CD4-positive, alpha-beta T cell treated with Interleukin-12 subunit alpha and Interleukin-12 subunit beta, for 1 hour (primary cell): ENCODE results near the gene STPG2.
"Not testable (repeated sequence)": the region's sequence is repeated elsewhere in the genome, so short reads cannot be mapped to it uniquely, and the experiment has no call there.

Experiments
- DNase-seq: peaks from one replicate; pipeline ENCODE4 v3.0.0-alpha.2; 2020

The STPG2 gene

GRCh38 chr4:97938141-97938540 is 205.1 kb downstream of the STPG2 start:
- DNase-seq, result no peak

DNA sequence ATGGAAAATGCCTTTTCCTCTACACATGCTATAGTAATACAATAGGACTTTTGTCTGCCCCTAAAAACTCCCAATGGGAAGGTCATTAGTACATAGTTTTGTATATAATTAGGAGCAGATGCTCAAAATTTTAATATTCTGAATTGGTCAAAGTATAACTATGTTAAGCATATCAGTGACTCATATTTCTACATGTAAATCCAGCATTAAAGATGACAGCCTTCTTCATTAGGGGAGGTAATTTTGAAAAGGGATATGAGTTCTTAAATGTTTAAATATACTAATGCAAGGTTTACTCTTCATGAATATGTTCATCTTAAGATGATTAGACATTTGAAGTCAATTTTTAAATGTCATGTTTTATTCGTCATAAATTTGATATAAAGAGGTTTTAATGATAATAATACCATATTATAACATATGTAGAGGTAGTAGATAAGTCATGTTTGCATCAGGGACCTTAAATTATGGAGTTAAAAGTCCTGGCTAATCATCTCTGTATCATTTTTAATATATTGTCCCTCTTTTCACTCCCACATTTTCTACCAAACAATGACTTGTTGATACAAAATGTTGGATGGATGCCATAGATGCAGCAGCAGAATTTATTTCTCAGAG is 218.8 kb downstream of the STPG2 start:
- no peak for DNase-seq

- no peak for DNase-seq
Measured at GRCh38 chr4:97923096-97923495, 220.2 kb downstream of the STPG2 start.

GRCh38 chr4:97917115-97917514 is 226.2 kb downstream of the STPG2 start:
- no peak for DNase-seq

DNA sequence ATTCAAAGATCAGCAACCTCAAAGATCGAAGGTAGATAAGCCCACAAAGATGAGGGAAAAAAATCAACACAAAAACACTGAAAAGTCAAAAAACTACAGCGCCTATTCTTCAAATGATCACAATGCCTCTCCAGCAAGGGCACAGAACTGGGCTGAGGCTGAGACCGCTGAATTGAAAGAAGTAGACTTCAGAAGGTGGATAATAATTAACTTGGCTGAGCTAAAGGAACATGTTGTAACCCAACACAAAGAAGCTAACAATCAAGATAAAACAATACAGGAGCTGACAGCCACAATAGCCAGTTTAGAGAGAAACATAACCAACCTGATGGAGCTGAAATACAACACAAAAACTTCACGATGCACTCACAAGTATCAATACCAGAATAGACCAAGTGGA is 231.1 kb downstream of the STPG2 start:
- DNase-seq, result no peak

DNA sequence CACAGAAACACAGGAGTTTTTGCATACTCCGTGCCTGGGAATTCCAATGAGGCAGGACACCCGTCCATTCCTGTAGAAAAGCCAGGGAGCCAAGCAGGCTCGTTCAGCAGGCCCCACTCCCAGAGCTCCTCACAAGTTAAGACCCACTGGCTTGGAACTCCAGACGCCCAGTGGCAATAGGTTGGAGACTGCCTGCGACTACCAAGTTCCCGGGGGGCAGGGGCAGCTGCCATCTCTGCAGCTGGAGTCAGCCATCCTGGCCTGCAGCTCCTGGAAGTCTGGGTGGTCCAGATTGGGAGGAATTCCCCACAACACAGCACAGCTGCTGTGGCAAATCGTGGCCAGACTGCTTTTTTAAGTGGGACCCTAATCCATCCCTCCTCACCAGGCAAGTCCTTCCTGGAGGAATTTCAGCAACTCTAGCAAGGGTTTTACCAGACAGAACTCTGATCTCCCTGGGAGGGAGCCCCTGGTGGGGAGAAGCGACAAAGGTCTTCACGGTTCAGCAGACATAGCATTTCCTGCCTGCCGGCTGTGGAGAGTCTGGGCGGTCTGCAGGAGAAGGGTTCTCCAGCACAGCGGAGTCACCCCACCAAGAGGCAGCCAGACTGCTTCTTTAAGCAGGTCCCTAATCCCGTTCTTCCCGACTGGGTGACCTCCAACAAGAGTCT is 231.9 kb downstream of the STPG2 start:
- no peak for DNase-seq

DNA sequence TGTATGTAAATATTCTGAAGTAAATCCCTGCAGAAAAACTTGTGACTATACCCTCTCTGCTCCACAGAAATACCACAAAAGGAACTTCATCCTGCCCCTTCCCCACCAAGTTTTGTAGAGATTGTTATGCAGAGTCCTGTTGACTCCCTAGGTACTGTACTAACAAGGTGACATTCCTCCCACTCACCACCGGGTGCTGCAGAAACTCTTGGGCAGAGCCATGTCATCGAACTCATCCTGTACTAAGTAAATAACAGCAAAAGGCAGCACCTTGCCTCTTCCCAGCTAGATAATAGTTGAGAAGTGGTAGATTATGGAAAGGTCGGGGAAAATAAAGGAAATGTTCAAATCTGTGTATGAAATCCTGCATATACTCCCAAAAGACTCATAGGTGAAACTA is 233.3 kb downstream of the STPG2 start:
- DNase-seq, result no peak

- DNase-seq, result not testable (repeated sequence)
Measured at GRCh38 chr4:97903436-97904189, 239.7 kb downstream of the STPG2 start.

DNA sequence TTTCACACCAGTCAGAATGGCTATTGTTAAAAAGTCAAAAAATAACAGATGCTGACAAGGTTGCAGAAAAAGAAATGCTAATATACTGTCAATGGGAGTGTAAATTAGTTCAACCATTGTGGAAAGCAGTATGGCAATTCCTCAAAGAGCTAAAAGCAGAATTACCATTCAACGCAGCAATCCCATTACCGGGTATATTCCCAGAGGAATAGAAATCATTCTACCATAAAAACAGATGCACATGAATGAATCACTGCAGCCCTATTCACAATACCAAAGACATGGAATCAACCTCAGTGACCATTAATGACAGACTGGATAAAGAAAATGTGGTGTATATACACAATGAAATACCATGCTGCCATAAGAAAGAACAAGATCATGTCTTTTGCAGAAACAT is 243.0 kb downstream of the STPG2 start:
- DNase-seq, result no peak

- no peak for DNase-seq
Measured at GRCh38 chr4:97892592-97893266, 250.5 kb downstream of the STPG2 start.

GRCh38 chr4:97879942-97880341 is 263.3 kb downstream of the STPG2 start:
- DNase-seq, result no peak

- no peak for DNase-seq
Measured at GRCh38 chr4:97868097-97868496, 275.2 kb downstream of the STPG2 start.

GRCh38 chr4:97867557-97868091 is 275.7 kb downstream of the STPG2 start:
- no peak for DNase-seq

DNA sequence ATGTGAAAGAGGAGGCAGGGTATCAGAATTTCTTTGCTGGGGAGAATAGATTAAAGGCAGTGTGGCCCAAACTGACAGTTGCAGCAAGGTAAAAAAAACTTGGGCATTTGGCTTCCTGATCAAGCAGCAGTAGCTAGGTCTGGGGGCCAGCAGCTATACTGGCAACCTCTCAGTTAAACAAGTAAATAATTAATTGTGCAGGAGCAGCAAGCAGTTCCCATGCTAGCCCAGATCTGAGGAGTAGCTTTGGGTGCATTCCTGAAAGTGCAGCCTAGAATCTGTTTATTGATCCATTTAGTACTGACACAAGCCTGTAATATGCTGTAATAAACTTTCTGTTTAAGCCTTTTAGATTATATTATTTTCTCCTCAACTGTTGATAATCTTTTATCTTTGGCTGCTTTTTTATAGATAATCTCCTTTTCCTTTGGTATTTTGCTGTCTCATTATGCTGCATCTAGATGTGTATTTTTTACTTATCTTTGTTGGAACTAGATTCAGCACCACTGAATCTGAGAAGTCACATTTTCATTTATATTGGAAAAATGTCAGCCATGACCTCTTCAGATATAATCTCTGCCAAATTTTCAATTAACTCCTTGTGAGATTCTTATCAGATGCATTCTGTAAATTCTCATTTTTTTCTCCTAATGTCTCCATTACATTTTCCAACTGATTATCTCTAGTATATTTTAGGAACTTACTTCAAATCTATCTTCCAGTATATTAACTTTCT is 276.3 kb downstream of the STPG2 start:
- DNase-seq, result no peak

DNA sequence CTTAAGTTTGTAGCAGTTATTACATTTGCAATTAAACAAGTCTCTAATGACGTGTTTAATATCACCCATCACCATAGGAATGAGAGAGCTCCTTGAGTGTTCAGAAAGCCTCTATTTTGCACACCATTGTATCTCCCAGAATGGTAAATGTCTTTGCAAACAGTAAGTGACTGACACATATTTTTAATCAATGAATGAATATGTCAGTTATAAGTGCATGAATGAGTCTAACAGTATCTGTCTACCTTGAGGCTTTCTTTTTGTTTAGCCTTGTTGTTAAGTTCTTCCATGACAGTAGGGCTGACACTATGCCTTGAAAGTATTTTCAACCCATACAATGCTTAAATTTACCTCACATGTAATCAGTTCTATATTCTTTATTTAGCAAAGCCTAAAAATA is 292.2 kb downstream of the STPG2 start:
- DNase-seq, result no peak

- no peak for DNase-seq
Measured at GRCh38 chr4:97845758-97846157, 297.5 kb downstream of the STPG2 start.

DNA sequence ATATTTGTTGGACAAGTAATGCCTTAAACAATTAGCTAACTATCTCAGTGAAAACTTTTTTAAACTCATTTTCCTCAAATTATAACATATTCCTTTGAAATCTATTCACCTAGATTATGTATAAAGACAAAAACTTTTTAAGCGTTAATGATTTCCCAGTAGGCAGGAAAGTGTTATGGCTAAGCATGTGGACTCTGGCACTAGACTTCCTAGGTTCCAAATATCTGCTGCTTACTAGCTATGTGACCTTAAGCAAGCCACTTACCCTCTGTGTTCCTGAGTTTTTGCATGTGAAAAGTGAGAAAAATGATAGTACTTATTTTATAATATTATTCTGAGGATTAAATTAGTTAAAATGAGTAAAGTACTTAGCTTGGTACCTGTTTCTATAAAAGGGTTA is 301.8 kb downstream of the STPG2 start:
- DNase-seq, result no peak

DNA sequence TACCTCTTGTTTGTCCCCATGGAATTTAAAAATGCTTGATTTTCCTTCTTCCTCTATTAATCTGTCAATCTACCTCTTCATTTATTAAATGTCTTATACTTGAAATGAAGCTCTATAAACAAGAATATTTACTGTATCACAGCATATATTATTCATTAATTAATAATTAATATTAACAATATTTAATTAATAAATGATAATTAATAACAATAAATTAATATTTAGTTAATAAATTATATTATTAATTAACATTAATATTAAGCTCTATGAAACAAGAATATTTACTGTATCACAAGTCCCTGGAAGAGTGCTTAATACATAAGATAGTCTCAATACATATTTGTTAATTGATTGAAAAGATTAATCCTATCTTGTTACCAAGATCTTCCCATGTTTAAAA is 306.6 kb downstream of the STPG2 start:
- no peak for DNase-seq

DNA sequence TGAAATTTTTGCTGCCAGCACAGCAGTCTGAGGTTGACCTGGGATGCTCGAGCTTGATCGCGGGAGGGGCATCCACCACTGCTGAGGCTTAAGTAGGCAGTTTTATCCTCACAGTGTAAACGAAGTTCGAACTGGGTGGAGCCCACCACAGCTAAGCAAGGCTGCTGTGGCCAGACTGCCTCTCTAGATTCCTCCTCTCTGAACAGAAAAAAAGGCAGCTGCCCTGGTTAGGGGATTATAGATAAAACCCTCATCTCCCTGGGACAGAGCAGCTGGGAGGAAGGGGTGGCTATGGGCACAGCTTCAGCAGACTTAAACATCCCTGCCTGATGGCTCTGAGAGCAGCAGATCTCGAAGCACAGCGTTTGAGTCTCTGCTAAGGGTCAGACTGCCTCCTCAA is 314.6 kb downstream of the STPG2 start:
- no peak for DNase-seq

DNA sequence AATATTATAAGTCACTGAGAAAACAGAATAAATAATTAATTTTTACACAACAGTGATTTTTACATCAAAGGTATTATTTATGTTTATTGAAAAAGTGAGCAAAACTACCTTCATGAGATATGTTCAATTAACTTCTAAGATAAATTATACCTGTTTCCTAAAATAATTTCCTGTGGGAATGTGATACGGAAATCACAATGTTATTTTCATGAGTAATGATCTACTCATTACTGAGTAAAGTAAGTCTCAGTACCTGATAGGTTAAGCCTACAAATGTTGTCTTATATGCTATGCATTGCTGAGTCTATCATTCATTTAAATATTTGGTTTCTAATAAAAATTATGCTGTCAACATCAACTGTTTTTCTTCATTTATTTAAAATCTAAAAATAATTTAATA is 324.0 kb downstream of the STPG2 start:
- no peak for DNase-seq

DNA sequence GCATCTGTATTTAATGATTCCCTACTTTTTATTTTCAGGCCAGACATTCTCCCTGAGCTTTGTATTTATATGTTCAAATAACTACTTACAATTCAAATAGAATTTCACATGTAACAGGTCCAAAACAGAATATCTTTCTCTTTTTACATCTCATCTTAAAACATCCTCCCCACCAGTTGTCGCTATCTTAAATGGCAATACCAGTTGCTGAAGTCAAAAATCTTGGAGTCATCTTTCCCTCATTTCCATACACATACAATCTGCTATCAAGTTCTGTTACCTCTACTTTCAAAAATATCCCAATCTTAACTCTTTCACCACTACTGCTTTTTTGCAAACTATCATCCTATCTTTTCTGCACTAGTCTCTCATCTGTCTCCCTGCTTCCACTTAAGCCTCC is 330.5 kb downstream of the STPG2 start:
- DNase-seq, result no peak

GRCh38 chr4:97786306-97786920 is 356.9 kb downstream of the STPG2 start:
- no peak for DNase-seq
